Activated naive CD8-positive, alpha-beta T cell (primary cell): ENCODE data around the gene GRIN1.

Source experiments
- H3K27ac Mint-ChIP-seq: one replicate; pipeline ENCODE4 v1.8.0; 2021; ENCODE audit warnings: mixed read lengths
- H3K27me3 Mint-ChIP-seq: one replicate; pipeline ENCODE4 v1.8.0; 2021; ENCODE audit warnings: mixed read lengths
- H3K36me3 Mint-ChIP-seq: one replicate; pipeline ENCODE4 v1.8.0; 2021; ENCODE audit warnings: mixed read lengths
- H3K4me1 Mint-ChIP-seq: one replicate; pipeline ENCODE4 v1.8.0; 2021; ENCODE audit warnings: low read depth, mixed read lengths
- H3K4me3 Mint-ChIP-seq: one replicate; pipeline ENCODE4 v1.8.0; 2021; ENCODE audit warnings: mild to moderate bottlenecking, mixed read lengths
- H3K9me3 Mint-ChIP-seq: one replicate; pipeline ENCODE4 v1.8.0; 2021; ENCODE audit warnings: low read depth, mixed read lengths

Gene GRIN1

DNA sequence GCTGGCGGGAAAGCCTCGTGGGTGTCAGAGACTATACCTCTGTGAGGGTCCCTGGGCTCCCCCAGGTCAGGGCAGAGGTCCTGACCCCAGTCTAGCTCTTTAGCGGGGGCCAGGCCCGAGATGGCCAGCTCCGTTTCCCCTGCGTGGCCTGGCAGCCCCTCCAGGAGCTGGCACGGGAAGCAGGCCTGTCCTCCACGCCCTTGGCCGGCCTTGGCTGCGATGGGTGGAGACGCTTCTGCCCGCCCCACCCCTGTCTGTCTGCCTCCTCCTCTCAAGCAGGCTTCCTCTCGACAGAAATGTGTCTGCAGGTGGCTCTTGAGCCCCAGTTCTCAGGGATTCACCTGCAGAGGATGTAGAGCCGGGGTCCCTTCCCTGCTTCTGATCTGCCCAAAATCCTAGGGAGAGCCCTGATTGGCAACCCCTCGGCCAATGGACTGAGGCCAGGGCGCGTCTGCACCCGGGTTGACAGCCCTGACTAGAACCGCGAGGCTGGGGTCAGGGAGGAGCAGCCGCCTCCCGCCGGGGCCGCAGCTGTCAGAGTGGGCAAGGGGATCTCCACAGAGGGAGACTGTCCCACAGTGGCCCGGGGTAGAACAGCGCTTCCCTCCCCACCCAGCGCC is 2.6 kb upstream of the GRIN1 start:
- Mint-ChIP-seq H3K36me3 (peaks cover 4% of the 10 kb centered on the region), H3K4me1 (peaks cover 2% of the 10 kb centered on the region), H3K4me3 (no peak overlapping the region), H3K27ac (no peak overlapping the region), H3K27me3 (peaks cover 21% of the 10 kb centered on the region), H3K9me3 (no peaks in the 10 kb centered on the region)

DNA sequence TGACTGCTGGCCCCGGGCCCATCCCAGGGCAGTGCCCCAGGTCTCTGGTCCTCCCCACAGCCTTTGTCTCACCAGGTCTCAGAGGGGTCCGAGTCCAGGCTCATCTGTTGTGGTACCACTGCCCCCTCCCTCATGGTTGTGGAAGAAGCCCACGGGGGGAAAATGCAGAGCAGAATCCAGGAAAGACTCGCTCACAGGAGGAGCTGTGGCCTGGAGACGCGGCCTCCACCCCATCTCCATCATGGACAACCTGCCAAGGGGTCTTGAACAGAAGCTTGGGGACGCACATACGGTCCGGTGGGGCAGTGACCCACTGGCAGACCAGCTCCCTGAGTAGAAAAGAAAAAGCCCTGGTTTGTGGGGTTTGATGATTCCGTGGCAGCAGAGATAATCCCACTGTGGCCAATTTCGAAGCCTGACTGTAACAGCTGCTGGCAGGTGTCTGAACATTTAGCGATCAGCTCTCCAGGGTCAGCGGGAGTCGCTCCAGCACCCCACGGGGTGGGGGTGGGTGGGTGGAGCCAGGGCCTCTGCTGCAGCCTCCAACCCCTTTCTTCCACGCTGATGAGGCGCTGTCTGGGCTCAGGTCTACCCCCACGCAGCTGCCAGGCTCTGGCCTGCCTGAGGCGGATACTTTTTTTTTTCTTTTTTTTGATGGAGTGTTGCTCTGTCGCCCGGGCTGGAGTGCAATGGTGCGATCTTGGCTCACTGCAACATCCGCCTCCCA is 1.9 kb upstream of the GRIN1 start:
- Mint-ChIP-seq H3K27me3 (peaks cover 25% of the 10 kb centered on the region), H3K36me3 (peaks cover 4% of the 10 kb centered on the region), H3K27ac (no peak overlapping the region), H3K4me1 (peaks cover 2% of the 10 kb centered on the region), H3K4me3 (no peak overlapping the region), H3K9me3 (no peaks in the 10 kb centered on the region)

DNA sequence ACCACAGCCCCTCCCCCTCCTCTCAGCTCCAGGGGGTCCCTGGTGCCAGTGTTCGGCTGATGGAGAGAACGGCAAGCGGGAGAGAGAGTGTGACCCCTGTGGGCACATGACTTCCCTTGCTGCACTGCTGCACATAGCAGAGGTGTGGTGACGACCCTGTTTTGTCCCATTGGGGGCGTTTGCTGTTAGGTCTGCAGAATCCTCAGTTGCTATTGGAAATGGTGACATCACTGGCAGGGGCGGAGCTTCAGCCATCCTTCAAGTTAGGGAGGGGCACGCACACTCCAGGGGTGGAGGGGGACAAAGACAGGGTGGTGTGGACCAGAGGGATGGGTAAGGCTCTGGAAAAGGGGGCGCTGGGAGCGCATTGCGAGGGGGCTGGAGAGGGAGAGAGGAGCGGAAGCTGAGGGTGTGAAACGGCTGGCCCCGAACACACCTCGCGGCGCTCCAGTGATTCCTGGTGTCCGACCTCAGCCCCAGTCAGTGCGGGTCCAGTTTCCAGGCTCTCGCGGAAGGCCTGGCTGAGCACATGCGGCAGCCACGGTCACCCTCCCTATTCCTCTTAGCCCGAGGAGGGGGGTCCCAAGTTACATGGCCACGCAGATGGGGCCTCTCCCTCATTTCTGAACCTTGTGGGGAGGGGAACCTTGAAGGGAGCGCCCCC is 764 bp upstream of the GRIN1 start:
- H3K27me3 Mint-ChIP-seq, result peaks cover 27% of the 10 kb centered on the region

DNA sequence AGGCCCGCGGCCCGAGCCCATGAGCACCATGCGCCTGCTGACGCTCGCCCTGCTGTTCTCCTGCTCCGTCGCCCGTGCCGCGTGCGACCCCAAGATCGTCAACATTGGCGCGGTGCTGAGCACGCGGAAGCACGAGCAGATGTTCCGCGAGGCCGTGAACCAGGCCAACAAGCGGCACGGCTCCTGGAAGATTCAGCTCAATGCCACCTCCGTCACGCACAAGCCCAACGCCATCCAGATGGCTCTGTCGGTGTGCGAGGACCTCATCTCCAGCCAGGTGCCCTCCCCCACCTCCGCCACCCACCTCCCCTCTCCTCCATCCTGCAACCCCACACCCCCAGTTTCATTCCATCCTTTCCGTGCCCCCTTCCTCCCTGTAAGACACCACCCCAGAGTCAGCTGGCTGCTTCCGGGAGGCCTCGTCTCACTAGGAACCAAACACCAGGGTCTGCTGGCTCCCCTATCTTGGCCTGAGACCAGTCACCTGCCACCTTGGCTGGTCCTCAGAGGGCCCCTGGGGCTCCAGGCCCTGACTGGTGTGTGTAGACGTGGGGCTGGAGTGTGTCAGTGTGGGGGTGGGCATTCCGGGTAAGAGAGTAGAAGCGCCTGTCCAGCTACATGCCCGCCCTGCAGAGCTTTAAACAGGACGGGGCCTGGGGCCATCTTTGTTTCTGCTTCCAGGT is 655 bp downstream of the GRIN1 start:
- Mint-ChIP-seq H3K27ac (no peak overlapping the region), H3K36me3 (peaks cover 2% of the 10 kb centered on the region), H3K9me3 (no peaks in the 10 kb centered on the region), H3K27me3 (peaks cover 28% of the 10 kb centered on the region), H3K4me1 (peaks cover 2% of the 10 kb centered on the region), H3K4me3 (no peak overlapping the region)

More for the DNA sequence above, 764 bp upstream of the GRIN1 start:
- Mint-ChIP-seq H3K27ac (no peak overlapping the region), H3K9me3 (no peaks in the 10 kb centered on the region), H3K36me3 (peaks cover 2% of the 10 kb centered on the region), H3K4me1 (peaks cover 2% of the 10 kb centered on the region), H3K4me3 (no peak overlapping the region)

DNA sequence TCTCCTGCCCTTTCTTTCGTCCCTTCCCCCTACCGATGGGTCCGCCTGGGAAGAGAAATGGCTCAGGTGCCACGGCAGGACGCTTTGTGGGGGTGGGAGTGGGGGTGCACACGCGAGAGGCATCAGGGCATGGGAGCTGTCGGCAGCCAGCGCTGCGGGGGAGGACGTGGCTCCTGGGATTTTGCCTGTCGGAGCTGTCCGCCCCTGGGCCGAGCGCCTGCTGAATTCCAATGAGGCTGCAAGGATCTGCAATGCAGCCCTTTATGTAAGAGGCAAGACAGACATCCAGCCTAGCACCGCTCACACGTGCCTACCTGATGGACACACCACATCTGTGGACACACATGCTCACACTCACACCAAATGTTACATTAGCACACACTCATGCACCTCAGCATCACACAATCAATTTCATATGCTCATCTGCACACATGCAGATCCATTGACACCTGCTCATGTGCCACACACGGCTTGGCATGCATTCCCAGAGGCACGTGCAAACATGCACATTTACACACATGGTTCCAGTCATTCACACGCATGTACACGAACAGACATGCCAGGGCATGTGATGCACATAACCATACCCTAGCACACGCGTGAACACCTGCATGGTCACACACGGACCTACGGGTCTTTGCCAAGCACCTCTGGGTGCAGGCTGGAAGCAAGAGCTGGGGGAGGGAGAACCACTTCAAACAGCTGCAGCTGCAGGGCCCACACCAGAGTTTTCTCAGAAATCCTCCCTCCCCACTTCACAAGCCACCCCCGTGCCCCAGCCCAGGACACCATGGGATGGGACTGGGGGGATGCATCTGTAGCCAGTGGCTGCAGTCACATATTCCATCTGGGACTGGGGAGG is 1.4 kb downstream of the GRIN1 start:
- Mint-ChIP-seq H3K4me1 (peaks cover 2% of the 10 kb centered on the region), H3K27me3 (peaks cover 26% of the 10 kb centered on the region), H3K36me3 (peaks cover 2% of the 10 kb centered on the region), H3K4me3 (peak overlapping the region; percentile 4), H3K27ac (peak overlapping the region; percentile 34), H3K9me3 (no peaks in the 10 kb centered on the region)

DNA sequence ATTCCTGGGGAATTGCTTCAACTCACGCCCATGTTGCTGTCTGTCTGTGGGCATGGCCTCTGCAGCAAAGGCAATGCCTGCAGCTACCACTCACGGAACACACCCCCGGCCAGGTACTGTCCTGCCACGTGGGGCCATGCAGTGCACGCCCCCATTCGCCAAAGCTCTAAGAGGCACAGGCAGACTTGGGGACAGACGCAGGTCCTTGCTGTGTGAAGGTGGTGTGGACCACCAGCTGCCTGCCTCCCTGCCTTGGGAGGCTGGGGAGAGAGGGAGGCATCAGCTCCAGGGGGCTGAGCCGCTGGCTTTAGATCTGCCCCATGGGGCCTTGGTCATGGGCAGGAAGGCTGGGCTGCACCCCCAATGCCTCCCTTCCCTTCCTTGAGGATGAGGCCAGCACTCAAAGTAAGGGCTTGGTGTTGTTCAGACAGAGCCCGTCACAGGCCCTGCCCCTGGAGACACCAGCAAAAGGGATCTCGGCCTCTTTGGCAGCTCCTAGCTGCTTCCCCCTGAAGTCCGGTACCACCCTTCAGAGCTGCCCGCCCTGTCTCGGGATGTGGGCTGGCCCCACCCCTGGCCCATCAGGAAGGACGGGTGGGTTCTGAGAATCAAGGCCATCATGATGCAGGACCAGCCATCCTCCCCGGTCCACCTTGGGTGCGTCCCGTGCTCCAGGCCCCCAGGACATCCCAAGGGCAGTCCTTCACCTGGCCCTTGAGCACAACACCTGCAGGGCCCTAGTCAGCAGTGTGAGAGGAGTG is 2.3 kb downstream of the GRIN1 start:
- H3K4me3 Mint-ChIP-seq, result no peak overlapping the region
- peaks cover 22% of the 10 kb centered on the region for H3K27me3 Mint-ChIP-seq
- H3K4me1 Mint-ChIP-seq, result peaks cover 2% of the 10 kb centered on the region
- H3K9me3 Mint-ChIP-seq, result no peaks in the 10 kb centered on the region
- H3K27ac Mint-ChIP-seq, result no peak overlapping the region
- peaks cover 2% of the 10 kb centered on the region for H3K36me3 Mint-ChIP-seq

DNA sequence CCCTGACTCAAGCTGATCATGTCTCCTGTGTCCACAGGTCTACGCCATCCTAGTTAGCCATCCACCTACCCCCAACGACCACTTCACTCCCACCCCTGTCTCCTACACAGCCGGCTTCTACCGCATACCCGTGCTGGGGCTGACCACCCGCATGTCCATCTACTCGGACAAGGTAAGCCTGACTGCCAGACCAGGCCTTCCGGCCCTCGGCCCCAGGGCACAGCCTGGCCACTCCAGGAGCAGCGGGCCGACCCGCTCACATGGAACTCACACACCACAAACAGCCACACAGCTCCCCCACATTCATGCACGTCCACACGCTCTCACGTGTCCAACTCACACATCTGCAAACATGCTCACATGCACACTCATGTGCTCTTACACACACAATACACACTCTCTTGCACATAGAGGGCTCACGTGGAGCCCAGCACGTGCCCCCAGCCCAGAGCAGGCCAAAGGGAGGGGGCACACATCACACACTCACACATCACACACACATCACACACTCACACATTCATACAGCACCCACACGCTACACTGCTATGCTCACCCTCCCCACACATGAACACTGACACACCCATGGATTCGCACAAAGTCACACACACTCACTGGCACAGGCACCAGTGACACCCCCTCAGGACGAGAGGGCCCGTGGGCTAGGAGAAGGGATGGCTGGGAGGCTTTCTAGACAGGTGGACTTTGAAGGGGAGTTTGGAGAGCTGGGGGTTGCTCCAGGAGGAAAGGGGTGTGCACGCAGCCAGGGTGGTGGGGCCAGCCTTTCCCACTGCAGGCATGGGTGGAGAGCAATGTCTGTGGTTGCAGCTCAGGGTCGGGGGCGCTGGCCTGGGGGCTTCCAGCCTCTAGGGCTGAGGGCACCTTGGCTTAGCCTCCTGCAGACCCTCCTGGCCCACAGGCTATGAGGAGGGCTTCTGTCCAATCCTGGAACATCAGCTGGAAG is 3.3 kb downstream of the GRIN1 start:
- no peak overlapping the region for H3K4me3 Mint-ChIP-seq
- no peaks in the 10 kb centered on the region for H3K9me3 Mint-ChIP-seq
- H3K27ac Mint-ChIP-seq, result no peak overlapping the region
- H3K36me3 Mint-ChIP-seq, result peaks cover 2% of the 10 kb centered on the region
- peaks cover 2% of the 10 kb centered on the region for H3K4me1 Mint-ChIP-seq
- H3K27me3 Mint-ChIP-seq, result peaks cover 25% of the 10 kb centered on the region

DNA sequence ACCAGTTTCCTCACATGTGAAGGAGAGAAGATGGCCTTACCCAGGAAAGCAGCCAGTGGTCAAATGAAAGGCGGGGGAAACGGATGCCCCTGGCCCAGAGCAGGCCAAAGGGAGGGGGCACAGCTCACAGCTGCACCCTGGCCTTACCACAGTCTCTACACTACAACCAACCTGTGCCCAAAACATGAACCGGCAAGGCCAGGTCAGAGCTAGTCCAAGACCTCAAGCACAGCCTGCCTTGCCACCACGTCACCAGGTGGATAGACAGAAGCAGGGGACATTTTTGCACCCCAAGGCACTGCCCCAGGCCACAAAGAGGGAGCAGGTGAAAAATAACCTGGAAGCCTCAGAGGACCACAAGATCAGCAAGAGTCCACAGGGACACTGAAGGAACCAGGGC is 4.5 kb downstream of the GRIN1 start:
- no peak overlapping the region for H3K27ac Mint-ChIP-seq
- H3K27me3 Mint-ChIP-seq, result peaks cover 26% of the 10 kb centered on the region
- peaks cover 2% of the 10 kb centered on the region for H3K4me1 Mint-ChIP-seq
- no peak overlapping the region for H3K4me3 Mint-ChIP-seq
- H3K36me3 Mint-ChIP-seq, result peaks cover 2% of the 10 kb centered on the region
- no peaks in the 10 kb centered on the region for H3K9me3 Mint-ChIP-seq

DNA sequence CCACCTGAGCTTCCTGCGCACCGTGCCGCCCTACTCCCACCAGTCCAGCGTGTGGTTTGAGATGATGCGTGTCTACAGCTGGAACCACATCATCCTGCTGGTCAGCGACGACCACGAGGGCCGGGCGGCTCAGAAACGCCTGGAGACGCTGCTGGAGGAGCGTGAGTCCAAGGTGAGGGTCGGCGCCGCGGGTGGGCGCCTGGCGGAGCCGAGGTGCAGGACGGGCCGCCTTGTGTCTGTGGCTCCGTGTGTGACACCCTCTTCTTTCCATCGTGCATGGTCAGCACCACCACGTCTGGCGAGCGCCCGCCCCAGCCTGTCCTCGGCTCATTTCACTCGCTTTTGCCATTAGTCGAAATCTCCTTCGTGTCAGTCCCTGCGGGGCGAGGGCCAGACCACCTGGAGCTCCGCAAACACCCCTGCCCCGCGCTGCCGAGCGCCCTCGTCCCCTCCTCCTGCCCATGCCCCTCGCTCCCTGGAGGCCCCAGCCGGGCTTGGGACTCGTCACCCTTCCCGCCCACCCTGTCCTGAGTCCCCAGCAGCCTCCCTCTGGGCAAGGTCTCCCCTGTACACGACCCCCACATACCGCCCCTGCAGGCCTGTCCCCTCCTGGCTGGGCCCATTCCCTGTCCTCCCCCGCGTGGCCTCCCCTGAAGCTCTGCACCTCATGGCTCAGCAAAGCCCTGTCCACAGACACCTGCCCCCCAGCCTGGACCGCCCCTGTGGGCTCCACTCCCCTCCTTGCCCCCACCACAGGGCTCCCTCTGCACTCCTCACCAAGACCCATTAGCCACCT is 7.0 kb downstream of the GRIN1 start:
- H3K27ac Mint-ChIP-seq, result no peak overlapping the region
- H3K36me3 Mint-ChIP-seq, result no peaks in the 10 kb centered on the region
- no peak overlapping the region for H3K4me3 Mint-ChIP-seq
- H3K9me3 Mint-ChIP-seq, result no peaks in the 10 kb centered on the region
- no peaks in the 10 kb centered on the region for H3K4me1 Mint-ChIP-seq
- peaks cover 17% of the 10 kb centered on the region for H3K27me3 Mint-ChIP-seq

DNA sequence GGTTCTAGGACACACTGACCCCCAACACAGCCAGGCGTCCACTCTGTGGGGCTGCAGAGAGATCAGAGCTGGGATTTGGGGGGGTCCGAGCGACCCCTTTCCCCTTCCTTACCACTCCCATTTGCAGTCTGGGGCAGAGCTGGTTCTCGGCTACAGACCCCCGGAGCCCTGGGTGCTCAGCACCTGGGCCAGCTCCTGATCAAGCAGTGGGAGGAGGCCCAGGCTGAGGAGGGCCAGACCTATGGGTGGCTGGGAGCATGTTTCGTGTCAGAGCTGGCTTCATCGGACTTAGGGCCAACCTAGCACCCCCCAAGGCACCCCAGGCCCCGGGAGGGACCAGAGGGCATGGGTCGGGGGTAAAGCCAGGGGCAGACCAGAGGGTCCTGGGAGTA is 7.6 kb downstream of the GRIN1 start:
- Mint-ChIP-seq H3K36me3 (no peaks in the 10 kb centered on the region), H3K4me3 (no peak overlapping the region), H3K9me3 (no peaks in the 10 kb centered on the region), H3K27me3 (peaks cover 17% of the 10 kb centered on the region), H3K4me1 (peaks cover 3% of the 10 kb centered on the region), H3K27ac (no peak overlapping the region)

DNA sequence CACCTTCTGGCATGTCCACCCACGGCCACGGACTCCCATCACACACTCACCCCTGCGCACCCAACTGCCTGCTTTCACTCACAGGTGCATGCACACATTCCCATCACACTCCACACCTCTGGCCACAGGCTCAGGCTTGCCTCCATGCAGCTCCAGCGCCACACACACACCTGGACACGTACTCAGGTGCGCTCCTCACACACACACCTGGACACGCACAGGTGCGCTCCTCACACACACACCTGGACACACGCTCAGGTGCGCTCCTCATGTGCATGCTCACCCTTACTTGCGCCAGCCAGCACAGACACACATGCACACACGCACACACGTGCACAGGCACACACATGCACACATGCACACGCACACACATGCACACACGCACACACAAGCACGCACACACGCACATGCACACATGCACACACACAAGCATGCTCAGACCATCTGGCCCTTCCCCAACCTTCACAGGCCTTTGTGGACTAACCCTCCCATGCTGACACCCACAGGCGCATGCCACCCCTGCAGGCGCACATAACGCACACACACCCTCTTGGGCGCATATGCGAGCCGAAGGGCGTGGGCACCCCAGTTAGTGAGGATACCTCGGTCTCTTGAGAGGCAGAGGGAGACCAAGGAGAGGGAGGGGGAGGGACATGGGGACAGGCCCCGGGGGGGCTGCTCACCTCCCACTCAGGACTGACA is 8.3 kb downstream of the GRIN1 start:
- no peak overlapping the region for H3K27ac Mint-ChIP-seq
- H3K27me3 Mint-ChIP-seq, result peaks cover 12% of the 10 kb centered on the region
- H3K4me1 Mint-ChIP-seq, result peaks cover 4% of the 10 kb centered on the region
- H3K4me3 Mint-ChIP-seq, result no peak overlapping the region
- H3K36me3 Mint-ChIP-seq, result no peaks in the 10 kb centered on the region
- H3K9me3 Mint-ChIP-seq, result no peaks in the 10 kb centered on the region

DNA sequence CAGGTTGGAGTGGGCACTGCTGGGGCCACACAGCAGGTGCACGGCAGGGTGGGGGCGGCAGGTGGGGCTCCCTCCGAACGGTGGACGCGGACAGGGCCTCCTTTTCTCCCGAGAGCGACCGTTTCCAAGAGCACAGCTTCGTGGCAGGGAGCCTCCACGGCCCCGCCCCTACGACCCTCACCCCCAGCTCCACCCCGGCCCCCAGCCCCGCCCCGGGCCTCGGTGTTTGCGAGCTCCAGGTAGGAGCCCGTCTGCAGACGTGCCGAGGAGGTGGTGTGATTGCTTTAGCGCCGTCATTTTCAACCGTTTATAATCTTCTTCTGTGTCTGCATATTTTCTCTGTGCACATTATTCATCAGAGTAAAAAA is 8.8 kb downstream of the GRIN1 start:
- Mint-ChIP-seq H3K9me3 (no peaks in the 10 kb centered on the region), H3K27ac (no peak overlapping the region), H3K27me3 (peaks cover 9% of the 10 kb centered on the region)

More for the DNA sequence above, 8.8 kb downstream of the GRIN1 start:
- Mint-ChIP-seq H3K4me1 (peaks cover 4% of the 10 kb centered on the region), H3K36me3 (no peaks in the 10 kb centered on the region), H3K4me3 (no peak overlapping the region)
